ENCODE data around the gene BMERB1.

The BMERB1 gene

GRCh38 chr16:15507959-15508627 is 73.7 kb downstream of the BMERB1 start:
- no peak overlapping the region for H3K4ac ChIP-seq (ENCODE audit: low read length)
- H4K91ac ChIP-seq (ENCODE audit: low read depth, low read length, poor library complexity) = no peak overlapping the region
- peaks cover 0 to 6% of the 10 kb centered on the region in 2 donors for H3K4me1 ChIP-seq (ENCODE audit: control insufficient read depth in 2 of 2, insufficient read depth in 1 of 2, low read depth in 1 of 2, low read length in 2 of 2)
- no peak overlapping the region for H3K4me2 ChIP-seq (ENCODE audit: insufficient read depth, low read length, poor library complexity, severe bottlenecking)
- no peak overlapping the region for H4K8ac ChIP-seq (ENCODE audit: low read depth, low read length)
- no peak overlapping the region for H2AFZ ChIP-seq (ENCODE audit: low read length)
- H3K14ac ChIP-seq (ENCODE audit: low read length) = no peak overlapping the region
- H3K23ac ChIP-seq (ENCODE audit: low read depth, low read length, poor library complexity) = no peak overlapping the region
- no peak overlapping the region for H3K18ac ChIP-seq (ENCODE audit: low read length)
- H3K27ac ChIP-seq (replicated peaks; ENCODE audit: low read length) = no peak overlapping the region
- no peak overlapping the region for H2BK12ac ChIP-seq (ENCODE audit: low read length)
- no peak overlapping the region for H3K9ac ChIP-seq (ENCODE audit: low read depth, low read length, poor library complexity)
- no peak for DNase-seq (ENCODE audit: low spot score)
- H3K4me3 ChIP-seq (ENCODE audit: low read length in 2 of 2) = no peak overlapping the region
- H2BK15ac ChIP-seq (ENCODE audit: low read length) = no peak overlapping the region
- no peak overlapping the region for H2AK5ac ChIP-seq (ENCODE audit: low read depth, low read length)
- H2BK5ac ChIP-seq (ENCODE audit: low read length) = no peak overlapping the region
- H3K36me3 ChIP-seq (replicated peaks in 1 of 2; ENCODE audit: control insufficient read depth in 2 of 2, insufficient read depth in 2 of 2, low read length in 2 of 2) = no peaks in the 10 kb centered on the region
- no peak overlapping the region for H2BK120ac ChIP-seq (ENCODE audit: low read depth, low read length)
- H3K9me3 ChIP-seq (replicated peaks in 1 of 2; ENCODE audit: control insufficient read depth in 2 of 2, insufficient read depth in 1 of 2, low read depth in 1 of 2, low read length in 2 of 2) = no peaks in the 10 kb centered on the region
- no peaks in the 10 kb centered on the region for H3K79me1 ChIP-seq (ENCODE audit: low read depth, low read length)
- no peaks in the 10 kb centered on the region for H3K27me3 ChIP-seq (ENCODE audit: control insufficient read depth in 3 of 3, insufficient read depth in 3 of 3, low read depth in 1 of 3, low read length in 3 of 3)
- no CpG with 5 or more reads among the region's 8 CpGs for WGBS, 2 donors (ENCODE audit: extremely low coverage in 2 of 2, insufficient read length in 2 of 2, insufficient replicate concordance in 1 of 2)

GRCh38 chr16:15509051-15509592 is 74.7 kb downstream of the BMERB1 start:
- Histone ChIP-seq H2BK120ac (ENCODE audit: low read depth, low read length) (no peak overlapping the region), H3K23ac (ENCODE audit: low read depth, low read length, poor library complexity) (no peak overlapping the region), H3K79me1 (ENCODE audit: low read depth, low read length) (no peaks in the 10 kb centered on the region), H2AFZ (ENCODE audit: low read length) (no peak overlapping the region), H4K8ac (ENCODE audit: low read depth, low read length) (no peak overlapping the region), H3K27me3 (ENCODE audit: control insufficient read depth in 3 of 3, insufficient read depth in 3 of 3, low read depth in 1 of 3, low read length in 3 of 3) (no peaks in the 10 kb centered on the region), H4K91ac (ENCODE audit: low read depth, low read length, poor library complexity) (no peak overlapping the region), H3K4me1 (ENCODE audit: control insufficient read depth in 2 of 2, insufficient read depth in 1 of 2, low read depth in 1 of 2, low read length in 2 of 2) (peaks cover 0 to 6% of the 10 kb centered on the region in 2 donors), H3K9me3 (replicated peaks in 1 of 2; ENCODE audit: control insufficient read depth in 2 of 2, insufficient read depth in 1 of 2, low read depth in 1 of 2, low read length in 2 of 2) (no peaks in the 10 kb centered on the region), H3K4me3 (ENCODE audit: low read length in 2 of 2) (no peak overlapping the region), H3K4me2 (ENCODE audit: insufficient read depth, low read length, poor library complexity, severe bottlenecking) (no peak overlapping the region), H3K9ac (ENCODE audit: low read depth, low read length, poor library complexity) (no peak overlapping the region), H2BK15ac (ENCODE audit: low read length) (no peak overlapping the region), H2AK5ac (ENCODE audit: low read depth, low read length) (no peak overlapping the region), H2BK12ac (ENCODE audit: low read length) (no peak overlapping the region), H3K36me3 (replicated peaks in 1 of 2; ENCODE audit: control insufficient read depth in 2 of 2, insufficient read depth in 2 of 2, low read length in 2 of 2) (no peaks in the 10 kb centered on the region), H3K18ac (ENCODE audit: low read length) (peak overlapping the region; percentile 18), H3K27ac (replicated peaks; ENCODE audit: low read length) (no peak overlapping the region), H3K14ac (ENCODE audit: low read length) (no peak overlapping the region), H2BK5ac (ENCODE audit: low read length) (no peak overlapping the region), H3K4ac (ENCODE audit: low read length) (no peak overlapping the region)
- no peak for DNase-seq (ENCODE audit: low spot score)
- WGBS, 2 donors (ENCODE audit: extremely low coverage in 2 of 2, insufficient read length in 2 of 2, insufficient replicate concordance in 1 of 2) = no CpG with 5 or more reads among the region's 14 CpGs

DNA sequence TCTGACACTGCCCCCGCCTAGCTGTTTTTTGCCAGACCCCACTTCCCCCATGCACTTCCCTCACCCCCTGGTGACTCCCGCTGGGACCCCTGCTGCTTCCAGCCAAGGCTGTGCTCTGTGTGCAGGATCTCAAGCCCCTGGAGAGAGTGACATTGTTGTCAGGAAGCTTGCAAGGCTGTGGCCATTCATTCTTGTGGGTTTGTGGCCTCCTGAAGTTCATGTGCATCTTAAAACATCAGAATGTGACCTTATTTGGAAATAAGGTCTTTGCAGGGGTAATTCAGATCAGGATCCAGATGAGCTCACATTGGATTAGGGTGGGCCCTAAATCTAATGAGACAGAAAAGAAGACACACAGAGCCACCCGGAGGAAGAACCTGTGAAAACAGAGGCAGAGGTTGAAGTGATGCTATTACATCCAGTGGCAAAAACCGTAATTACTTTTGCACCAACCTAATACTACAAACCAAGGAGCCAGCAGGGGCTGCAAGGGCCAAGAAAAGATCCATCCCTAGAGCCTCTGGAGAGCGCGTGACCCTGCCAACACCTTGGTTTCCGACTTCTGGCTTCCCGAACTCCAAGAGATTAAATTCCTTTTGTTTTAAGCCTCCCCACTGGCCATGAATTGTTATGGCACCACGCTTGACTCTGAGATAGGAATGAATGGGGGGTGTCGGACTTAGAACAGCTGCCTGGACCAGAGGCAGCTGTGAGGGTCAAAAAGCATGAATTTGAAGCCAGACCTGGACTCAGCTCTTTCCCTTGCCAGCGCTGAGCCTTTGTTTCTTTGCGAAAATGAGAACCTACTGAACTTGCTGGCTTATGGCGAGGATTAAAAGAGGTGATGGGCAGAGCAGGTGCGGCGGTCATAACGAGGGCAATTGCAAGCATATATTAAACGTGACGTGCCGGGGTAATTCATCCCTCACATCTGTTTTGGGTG is 75.5 kb downstream of the BMERB1 start:
- Histone ChIP-seq H3K4me3 (ENCODE audit: low read length in 2 of 2) (no peak overlapping the region), H2BK15ac (ENCODE audit: low read length) (no peak overlapping the region), H3K23ac (ENCODE audit: low read depth, low read length, poor library complexity) (no peak overlapping the region), H3K9ac (ENCODE audit: low read depth, low read length, poor library complexity) (no peak overlapping the region), H2BK120ac (ENCODE audit: low read depth, low read length) (no peak overlapping the region), H2AK5ac (ENCODE audit: low read depth, low read length) (no peak overlapping the region), H3K18ac (ENCODE audit: low read length) (peak overlapping the region; percentile 22), H3K4ac (ENCODE audit: low read length) (no peak overlapping the region), H3K79me1 (ENCODE audit: low read depth, low read length) (no peaks in the 10 kb centered on the region), H4K8ac (ENCODE audit: low read depth, low read length) (no peak overlapping the region), H3K4me2 (ENCODE audit: insufficient read depth, low read length, poor library complexity, severe bottlenecking) (no peak overlapping the region), H3K27me3 (ENCODE audit: control insufficient read depth in 3 of 3, insufficient read depth in 3 of 3, low read depth in 1 of 3, low read length in 3 of 3) (no peaks in the 10 kb centered on the region), H3K36me3 (replicated peaks in 1 of 2; ENCODE audit: control insufficient read depth in 2 of 2, insufficient read depth in 2 of 2, low read length in 2 of 2) (no peaks in the 10 kb centered on the region), H2BK5ac (ENCODE audit: low read length) (no peak overlapping the region), H2BK12ac (ENCODE audit: low read length) (no peak overlapping the region), H4K91ac (ENCODE audit: low read depth, low read length, poor library complexity) (no peak overlapping the region), H3K14ac (ENCODE audit: low read length) (no peak overlapping the region), H3K27ac (replicated peaks; ENCODE audit: low read length) (no peak overlapping the region), H3K4me1 (ENCODE audit: control insufficient read depth in 2 of 2, insufficient read depth in 1 of 2, low read depth in 1 of 2, low read length in 2 of 2) (peaks cover 0 to 6% of the 10 kb centered on the region in 2 donors), H3K9me3 (replicated peaks in 1 of 2; ENCODE audit: control insufficient read depth in 2 of 2, insufficient read depth in 1 of 2, low read depth in 1 of 2, low read length in 2 of 2) (no peaks in the 10 kb centered on the region), H2AFZ (ENCODE audit: low read length) (no peak overlapping the region)
- no peak for DNase-seq (ENCODE audit: low spot score)
- WGBS, 2 donors (ENCODE audit: extremely low coverage in 2 of 2, insufficient read length in 2 of 2, insufficient replicate concordance in 1 of 2) = no CpG with 5 or more reads among the region's 19 CpGs

DNA sequence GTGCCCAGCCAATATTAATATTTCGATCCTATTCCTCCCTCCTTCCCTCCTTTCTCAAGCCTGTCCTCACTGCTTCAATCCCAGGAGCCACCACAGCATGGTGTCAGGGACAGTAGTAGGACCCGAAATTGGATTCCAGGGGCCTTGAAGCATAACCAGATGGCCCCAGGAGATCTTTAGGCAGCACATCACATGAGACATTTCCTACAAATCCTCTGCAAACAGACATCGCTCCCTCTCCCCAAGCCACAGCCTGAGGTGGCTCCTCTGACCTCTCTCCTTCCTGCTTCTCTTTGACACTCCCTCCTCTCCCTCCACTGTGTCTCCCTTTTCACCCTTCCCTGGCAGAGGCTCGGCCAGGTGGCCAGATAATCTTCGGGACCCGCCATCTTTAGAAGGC is 76.6 kb downstream of the BMERB1 start:
- no peak overlapping the region for H2BK12ac ChIP-seq (ENCODE audit: low read length)
- H4K91ac ChIP-seq (ENCODE audit: low read depth, low read length, poor library complexity) = no peak overlapping the region
- no peak overlapping the region for H2AFZ ChIP-seq (ENCODE audit: low read length)
- no peak overlapping the region for H3K4me2 ChIP-seq (ENCODE audit: insufficient read depth, low read length, poor library complexity, severe bottlenecking)
- no peak overlapping the region for H3K23ac ChIP-seq (ENCODE audit: low read depth, low read length, poor library complexity)
- no peak overlapping the region for H3K4ac ChIP-seq (ENCODE audit: low read length)
- H2BK120ac ChIP-seq (ENCODE audit: low read depth, low read length) = no peak overlapping the region
- H3K18ac ChIP-seq (ENCODE audit: low read length) = no peak overlapping the region
- H3K27ac ChIP-seq (replicated peaks; ENCODE audit: low read length) = no peak overlapping the region
- H4K8ac ChIP-seq (ENCODE audit: low read depth, low read length) = no peak overlapping the region
- no peak overlapping the region for H2BK5ac ChIP-seq (ENCODE audit: low read length)
- H3K27me3 ChIP-seq (ENCODE audit: control insufficient read depth in 3 of 3, insufficient read depth in 3 of 3, low read depth in 1 of 3, low read length in 3 of 3) = no peaks in the 10 kb centered on the region
- no peak overlapping the region for H2AK5ac ChIP-seq (ENCODE audit: low read depth, low read length)
- H3K4me3 ChIP-seq (ENCODE audit: low read length in 2 of 2) = no peak overlapping the region
- no peaks in the 10 kb centered on the region for H3K9me3 ChIP-seq (replicated peaks in 1 of 2; ENCODE audit: control insufficient read depth in 2 of 2, insufficient read depth in 1 of 2, low read depth in 1 of 2, low read length in 2 of 2)
- H3K79me1 ChIP-seq (ENCODE audit: low read depth, low read length) = no peaks in the 10 kb centered on the region
- H3K14ac ChIP-seq (ENCODE audit: low read length) = no peak overlapping the region
- no peak overlapping the region for H2BK15ac ChIP-seq (ENCODE audit: low read length)
- H3K36me3 ChIP-seq (replicated peaks in 1 of 2; ENCODE audit: control insufficient read depth in 2 of 2, insufficient read depth in 2 of 2, low read length in 2 of 2) = no peaks in the 10 kb centered on the region
- no CpG with 5 or more reads among the region's 6 CpGs for WGBS, 2 donors (ENCODE audit: extremely low coverage in 2 of 2, insufficient read length in 2 of 2, insufficient replicate concordance in 1 of 2)
- DNase-seq (ENCODE audit: low spot score) = no peak
- H3K4me1 ChIP-seq (ENCODE audit: control insufficient read depth in 2 of 2, insufficient read depth in 1 of 2, low read depth in 1 of 2, low read length in 2 of 2) = peaks cover 0 to 6% of the 10 kb centered on the region in 2 donors
- H3K9ac ChIP-seq (ENCODE audit: low read depth, low read length, poor library complexity) = no peak overlapping the region

Data from neuronal stem cell (in vitro differentiated cells).